HG03354 (cell line): ENCODE results near the gene FAM228B.
"Not testable (repeated sequence)": the region's sequence is repeated elsewhere in the genome, so short reads cannot be mapped to it uniquely, and the experiment has no call there.

Experiments used
- ATAC-seq: cut with Tn5 transposase; IDR thresholded peaks from one replicate; pipeline ENCODE4 v1.9.1; 2021; ENCODE audit warnings: mild to moderate bottlenecking; ENCODE audit not compliant: unreplicated experiment, poor library complexity, severe bottlenecking

Gene FAM228B

GRCh38 chr2:24123195-24123921 lies at the start of gene FAM228B, which contains the start of gene PFN4:
TSS of gene FAM228B (plus strand) at chr2:24123469. CDS start at chr2:24124362, 893 bp downstream.
TSS of gene PFN4 (minus strand) at chr2:24123334. CDS start at chr2:24122535, 799 bp downstream.
- ATAC-seq: peak; percentile 94

- ATAC-seq: no peak
Measured at GRCh38 chr2:24073816-24074215, 49.5 kb upstream of the FAM228B start.

- no peak for ATAC-seq
Measured at GRCh38 chr2:24075259-24075658, 48.0 kb upstream of the FAM228B start.

GRCh38 chr2:24075915-24076848 lies 47.1 kb upstream of the FAM228B start, which contains the start of gene SF3B6:
TSS of gene SF3B6 (minus strand) at chr2:24076326. CDS start at chr2:24076229, 97 bp downstream.
- peak; percentile 96 for ATAC-seq

- peak; percentile 22 for ATAC-seq
Measured at GRCh38 chr2:24076849-24077534, 46.3 kb upstream of the FAM228B start.

GRCh38 chr2:24077535-24077877 lies 45.8 kb upstream of the FAM228B start:
- ATAC-seq: no peak

- no peak for ATAC-seq
Measured at GRCh38 chr2:24077879-24078278, 45.4 kb upstream of the FAM228B start.

GRCh38 chr2:24080701-24081100 lies 42.6 kb upstream of the FAM228B start:
- no peak for ATAC-seq

GRCh38 chr2:24082787-24083566 lies 40.3 kb upstream of the FAM228B start:
- no peak for ATAC-seq

- ATAC-seq: peak; percentile 84
Measured at GRCh38 chr2:24083567-24084385, 39.5 kb upstream of the FAM228B start.

GRCh38 chr2:24084386-24085199 lies 38.7 kb upstream of the FAM228B start, which contains the start of gene TP53I3:
TSS of gene TP53I3 (minus strand) at chr2:24084834. CDS start at chr2:24084326, 508 bp downstream.
- ATAC-seq: peak; percentile 86

- ATAC-seq: no peak
Measured at GRCh38 chr2:24085200-24085489, 38.1 kb upstream of the FAM228B start.

GRCh38 chr2:24086241-24086640 lies 37.0 kb upstream of the FAM228B start:
- ATAC-seq: no peak

GRCh38 chr2:24087032-24087431 lies 36.2 kb upstream of the FAM228B start:
- ATAC-seq: no peak

- no peak for ATAC-seq
Measured at GRCh38 chr2:24088821-24089359, 34.4 kb upstream of the FAM228B start.

- not testable (repeated sequence) for ATAC-seq
Measured at GRCh38 chr2:24093270-24093669, 30.0 kb upstream of the FAM228B start.

- ATAC-seq: not testable (repeated sequence)
Measured at GRCh38 chr2:24095171-24095677, 28.0 kb upstream of the FAM228B start.
